Prostate gland (tissue), 2 donors: ENCODE data around the gene HDLBP.

ENCODE experiments used
- POLR2A ChIP-seq: fragments of 450-650 bp; IDR thresholded peaks from one replicate; pipeline ENCODE4 v1.6.1; 2016; ENCODE audit warnings: antibody characterized with exemption, mild to moderate bottlenecking
- TF ChIP-seq, protein P1 (sequence below), 4 experiments: fragments of 200-600 bp in 2 of 4; fragments of 450-650 bp in 2 of 4; sonication (generic) in 2 of 4; IDR thresholded peaks; 1 replicate in 3 of 4; 2 replicates in 1 of 4; pipeline ENCODE4 v1.5.1; 2016 to 2019; ENCODE audit warnings: antibody characterized with exemption in 4 of 4, mild to moderate bottlenecking in 2 of 4, moderate library complexity in 2 of 4

DNA sequence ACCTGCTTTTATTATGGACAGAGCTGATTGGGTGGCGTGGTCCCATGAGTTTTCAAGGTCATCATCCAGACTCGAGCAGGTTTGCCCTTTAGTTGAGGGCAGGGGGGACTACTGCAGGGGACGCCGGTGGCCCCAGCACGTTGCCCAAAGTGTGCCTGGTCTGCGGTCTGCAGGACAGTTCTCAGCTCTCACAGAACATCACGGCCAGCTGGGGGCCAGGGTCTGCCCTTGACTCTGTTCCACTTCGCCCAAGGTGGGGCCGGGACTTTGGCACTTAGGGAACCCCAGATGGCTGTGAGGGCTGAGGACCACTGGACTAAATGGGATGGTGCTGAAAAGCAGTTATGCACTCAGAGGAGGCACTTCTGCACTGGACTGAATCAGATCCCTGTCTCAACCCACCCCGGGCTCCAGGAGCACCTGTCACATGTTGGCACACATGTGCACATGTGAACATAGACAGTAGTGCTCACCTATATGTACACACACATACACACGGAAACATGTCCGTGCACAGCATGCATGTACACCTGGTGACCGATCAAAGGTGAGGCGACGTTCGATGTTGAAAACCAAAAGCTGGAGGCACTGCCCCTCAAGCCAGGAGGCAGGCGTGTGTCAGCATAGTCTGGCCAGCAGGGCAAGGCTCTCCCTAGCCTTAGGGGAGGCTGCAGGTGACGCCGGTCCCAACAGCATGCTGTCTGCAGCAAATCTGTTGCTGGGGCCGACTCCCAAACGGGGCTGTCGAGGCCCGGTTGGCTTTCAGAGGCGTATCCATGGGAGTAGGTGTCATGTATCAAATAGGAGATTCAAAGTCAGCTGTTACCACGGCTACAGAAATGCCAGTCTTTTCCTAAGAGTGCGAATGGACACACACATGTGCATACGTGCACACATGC is 116.8 kb downstream of the HDLBP start:
- TF ChIP-seq POLR2A, result no peak
- TF ChIP-seq, protein P1, sequence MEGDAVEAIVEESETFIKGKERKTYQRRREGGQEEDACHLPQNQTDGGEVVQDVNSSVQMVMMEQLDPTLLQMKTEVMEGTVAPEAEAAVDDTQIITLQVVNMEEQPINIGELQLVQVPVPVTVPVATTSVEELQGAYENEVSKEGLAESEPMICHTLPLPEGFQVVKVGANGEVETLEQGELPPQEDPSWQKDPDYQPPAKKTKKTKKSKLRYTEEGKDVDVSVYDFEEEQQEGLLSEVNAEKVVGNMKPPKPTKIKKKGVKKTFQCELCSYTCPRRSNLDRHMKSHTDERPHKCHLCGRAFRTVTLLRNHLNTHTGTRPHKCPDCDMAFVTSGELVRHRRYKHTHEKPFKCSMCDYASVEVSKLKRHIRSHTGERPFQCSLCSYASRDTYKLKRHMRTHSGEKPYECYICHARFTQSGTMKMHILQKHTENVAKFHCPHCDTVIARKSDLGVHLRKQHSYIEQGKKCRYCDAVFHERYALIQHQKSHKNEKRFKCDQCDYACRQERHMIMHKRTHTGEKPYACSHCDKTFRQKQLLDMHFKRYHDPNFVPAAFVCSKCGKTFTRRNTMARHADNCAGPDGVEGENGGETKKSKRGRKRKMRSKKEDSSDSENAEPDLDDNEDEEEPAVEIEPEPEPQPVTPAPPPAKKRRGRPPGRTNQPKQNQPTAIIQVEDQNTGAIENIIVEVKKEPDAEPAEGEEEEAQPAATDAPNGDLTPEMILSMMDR (IDR thresholded peaks at IDR 0.05), result no peak
